Pancreas (tissue), 10 donors: ENCODE results near the gene NUP93. TPM values are rescaled to one million over a fixed set of nuclear protein-coding genes. Genes with fewer than 3 reads are reported as not detected.

Experiments used
- ATAC-seq, 4 donors: fragments of 200-7000 bp; cut with Tn5 transposase; one replicate each; pipeline versions ENCODE4 v1.8.0 to v1.9.1; 2020; ENCODE audit warnings: mild to moderate bottlenecking in 4 of 4, moderate library complexity in 4 of 4
- DNase-seq, 6 donors: peaks; one replicate each; pipeline ENCODE4 v3.0.0-alpha.2; 2020
- FAIRE-seq: peaks from 2 replicates; lab custom pipeline; 2012; peaks lifted over from hg19 to GRCh38; lab: Jason Lieb, UNC
- H3K27ac ChIP-seq, 4 donors: fragments of 200-600 bp; sonication (generic); 1 replicate in 3 of 4; 2 replicates in 1 of 4; pipeline versions ENCODE4 v1.5.0 to v1.8.0; 2020
- H3K27me3 ChIP-seq, 4 donors: fragments of 200-600 bp; one replicate each; pipeline ENCODE4 v1.8.0; 2021
- H3K36me3 ChIP-seq, 3 donors: fragments of 200-600 bp; sonication (generic) in 1 of 3; one replicate each; pipeline versions ENCODE4 v1.5.0 to v1.8.0; 2020 to 2021
- H3K4me1 ChIP-seq, 3 donors: fragments of 200-600 bp; one replicate each; pipeline ENCODE4 v1.8.0; 2021
- H3K4me3 ChIP-seq, 4 donors: fragments of 200-600 bp; sonication (generic) in 2 of 4; one replicate each; pipeline versions ENCODE4 v1.5.0 to v1.8.0; 2020 to 2021
- H3K9me3 ChIP-seq, 4 donors: fragments of 200-600 bp; one replicate each; pipeline ENCODE4 v1.8.0; 2021
- WGBS, 2 donors: extraction: QIAGEN DNeasy Blood & Tissue Kit; methylation state at CpG; one replicate each; pipeline ENCODE4 v1.1.7; 2013; 5-methylcytosine and 5-hydroxymethylcytosine counted together
- intact Hi-C, 3 donors: fragments of 100-400 bp; cut with DNase I; formaldehyde crosslinking; loops; one replicate each; pipeline versions ENCODE4 v1.11.1 to v1.14.2; 2022
- polyA plus RNA-seq, 2 donors: library from polyadenylated mRNA; stranded (reverse); fragments of 200-250 nt; gene quantifications; one replicate each; pipeline ENCODE4 v1.2.3, GENCODE V29; 2013
- total RNA-seq, 6 donors: library from RNA; stranded (reverse); fragmentation: NEBNext Ultra II Directional in 4 of 6; extraction: Animal tissue kit (Norgen Biotek cat#: 25700) in 4 of 6; gene quantifications; one replicate each; pipeline versions ENCODE4 v1.2.1 to v1.2.4, GENCODE V29; 2021 to 2023
- TF ChIP-seq, protein P1 (sequence below), 4 donors: fragments of 200-600 bp; sonication (generic) in 3 of 4; IDR thresholded peaks; one replicate each; pipeline versions ENCODE4 v1.5.0 to v1.8.0; 2021; ENCODE audit warnings: antibody characterized with exemption in 4 of 4
- donor health status: healthy with polysubstance abuse.
- donor health status: DM: no; HTN: no; CAD: no; lungs with moderate emphysema.
- donor health status: DM: no; HTN: no; CAD: no.
- donor health status: control.
- donor health status: control.
- donor health status: Bipolar disorder and iron deficiency.
- donor health status: DM: yes; HTN: yes; CAD: no.
- donor health status: DM: no; HTN: no; CAD: no.
- donor health status: DM: no; HTN: no; CAD: no.
- donor health status: DM: yes; HTN: yes; CAD: no.

The NUP93 gene
- total and polyA plus RNA-seq, 8 donors: 13.1 to 31.4 (median 21.2) TPM

GRCh38 chr16:56841233-56841632, 111.3 kb downstream of the NUP93 start:
- Histone ChIP-seq H3K36me3 (peaks cover 0 to 12% (median 0%) of the 10 kb centered on the region in 3 donors), H3K4me3 (no peak overlapping the region), H3K27me3 (no peaks in the 10 kb centered on the region), H3K9me3 (no peaks in the 10 kb centered on the region), H3K4me1 (no peaks in the 10 kb centered on the region), H3K27ac (no peak overlapping the region)
- intact Hi-C loops: no loop called here
- no peak for ATAC-seq
- WGBS, 2 donors: 75 to 80% methylated on average over 2 of the region's 2 CpGs
- no peak for DNase-seq
- TF ChIP-seq, protein P1, sequence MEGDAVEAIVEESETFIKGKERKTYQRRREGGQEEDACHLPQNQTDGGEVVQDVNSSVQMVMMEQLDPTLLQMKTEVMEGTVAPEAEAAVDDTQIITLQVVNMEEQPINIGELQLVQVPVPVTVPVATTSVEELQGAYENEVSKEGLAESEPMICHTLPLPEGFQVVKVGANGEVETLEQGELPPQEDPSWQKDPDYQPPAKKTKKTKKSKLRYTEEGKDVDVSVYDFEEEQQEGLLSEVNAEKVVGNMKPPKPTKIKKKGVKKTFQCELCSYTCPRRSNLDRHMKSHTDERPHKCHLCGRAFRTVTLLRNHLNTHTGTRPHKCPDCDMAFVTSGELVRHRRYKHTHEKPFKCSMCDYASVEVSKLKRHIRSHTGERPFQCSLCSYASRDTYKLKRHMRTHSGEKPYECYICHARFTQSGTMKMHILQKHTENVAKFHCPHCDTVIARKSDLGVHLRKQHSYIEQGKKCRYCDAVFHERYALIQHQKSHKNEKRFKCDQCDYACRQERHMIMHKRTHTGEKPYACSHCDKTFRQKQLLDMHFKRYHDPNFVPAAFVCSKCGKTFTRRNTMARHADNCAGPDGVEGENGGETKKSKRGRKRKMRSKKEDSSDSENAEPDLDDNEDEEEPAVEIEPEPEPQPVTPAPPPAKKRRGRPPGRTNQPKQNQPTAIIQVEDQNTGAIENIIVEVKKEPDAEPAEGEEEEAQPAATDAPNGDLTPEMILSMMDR (IDR thresholded peaks at IDR 0.05): no peak
- no peak for FAIRE-seq

DNA sequence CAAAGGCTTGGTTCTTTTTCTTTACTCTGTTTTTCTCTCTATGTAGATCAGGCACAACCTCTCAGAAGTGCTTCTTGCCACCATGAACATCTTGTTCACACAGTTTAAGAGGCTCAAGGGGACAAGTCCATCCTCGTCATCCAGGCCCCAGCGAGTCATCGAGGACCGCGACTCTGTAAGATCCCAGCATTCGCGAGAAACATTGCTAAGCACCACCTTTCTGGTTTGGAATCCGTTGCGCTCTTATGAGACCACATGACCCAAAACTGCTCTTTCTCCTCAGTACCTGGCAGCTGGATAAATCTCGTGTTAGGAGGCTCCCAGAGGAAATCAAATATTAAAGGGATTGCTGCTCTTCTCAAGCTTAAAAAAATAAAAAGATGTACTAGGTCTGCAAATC, 111.7 kb downstream of the NUP93 start:
- 94 to 96% methylated on average over 10 of the region's 10 CpGs for WGBS, 2 donors
- DNase-seq (no peak), ATAC-seq (no peak), FAIRE-seq (no peak)
- Histone ChIP-seq H3K4me3 (no peak overlapping the region), H3K9me3 (no peaks in the 10 kb centered on the region), H3K36me3 (peaks cover 0 to 12% (median 0%) of the 10 kb centered on the region in 3 donors), H3K27me3 (no peaks in the 10 kb centered on the region), H3K4me1 (no peaks in the 10 kb centered on the region), H3K27ac (no peak overlapping the region)
- intact Hi-C loops: no loop called here
- TF ChIP-seq, protein P1 (IDR thresholded peaks at IDR 0.05): no peak

GRCh38 chr16:56842133-56842532, 112.2 kb downstream of the NUP93 start:
- TF ChIP-seq, protein P1 (IDR thresholded peaks at IDR 0.05): no peak
- FAIRE-seq (no peak), ATAC-seq (no peak), DNase-seq (no peak)
- H3K36me3 ChIP-seq: peaks cover 0 to 12% (median 0%) of the 10 kb centered on the region in 3 donors
- intact Hi-C loops: no loop called here
- H3K27ac ChIP-seq: no peak overlapping the region
- H3K27me3 ChIP-seq: no peaks in the 10 kb centered on the region
- no peak overlapping the region for H3K4me3 ChIP-seq
- no peaks in the 10 kb centered on the region for H3K4me1 ChIP-seq
- H3K9me3 ChIP-seq: no peaks in the 10 kb centered on the region

DNA sequence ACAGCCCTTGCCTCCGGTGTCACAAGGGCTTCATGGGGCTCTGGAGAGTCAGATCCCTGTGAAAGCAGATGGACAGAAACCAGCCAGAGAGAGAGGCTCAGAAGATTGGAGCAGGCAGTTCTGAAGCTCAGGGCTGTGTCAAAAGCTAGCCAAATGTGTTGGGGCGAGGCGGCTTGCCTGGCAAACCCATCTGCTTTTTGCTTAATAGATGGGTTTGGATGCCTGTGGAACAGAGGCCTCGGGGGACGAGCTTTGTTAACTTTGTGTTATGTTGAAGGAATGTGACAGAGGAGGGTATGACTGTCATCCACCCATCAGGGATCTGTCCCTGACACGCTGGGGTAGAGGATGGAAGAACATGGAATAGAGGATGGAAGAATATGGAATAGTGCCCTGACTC, 114.1 kb downstream of the NUP93 start:
- no peak for ATAC-seq

More for the DNA sequence above, 114.1 kb downstream of the NUP93 start:
- H3K36me3 ChIP-seq: no peaks in the 10 kb centered on the region
- TF ChIP-seq, protein P1 (IDR thresholded peaks at IDR 0.05): no peak
- H3K4me3 ChIP-seq: no peak overlapping the region
- no peaks in the 10 kb centered on the region for H3K9me3 ChIP-seq
- H3K4me1 ChIP-seq: peaks cover 0 to 5% (median 0%) of the 10 kb centered on the region in 3 donors
- no peak for FAIRE-seq
- DNase-seq: no peak
- 95 to 98% methylated on average over 6 of the region's 6 CpGs for WGBS, 2 donors
- H3K27me3 ChIP-seq: no peaks in the 10 kb centered on the region
- intact Hi-C loops: no loop called here
- no peak overlapping the region for H3K27ac ChIP-seq
